ENCODE results near the gene ITLN2. TPM values are rescaled to one million over a fixed set of nuclear protein-coding genes. Genes with fewer than 3 reads are reported as not detected.

The ITLN2 gene
- polyA plus RNA-seq, 1 of the 3 experiments (the other 2 are of a cell fraction), result not detected

GRCh38 chr1:160911441-160911840, 43.2 kb downstream of the ITLN2 start:
- H3K27ac ChIP-seq (ENCODE audit: low read depth in 2 of 2, low read length in 1 of 2), result no peak overlapping the region
- ChIA-PET POLR2A (no interaction called here), CTCF (interaction anchor here (0.7 to 1.0 kb wide), 2 partner anchors 79 to 510 kb away, joined by 3 read pairs; no protein-coding TSS in a partner anchor)
- H3K79me2 ChIP-seq (ENCODE audit: insufficient read depth), result no peaks in the 10 kb centered on the region
- no peaks in the 10 kb centered on the region for H4K20me1 ChIP-seq (ENCODE audit: insufficient read depth)
- H3K4me3 ChIP-seq (ENCODE audit: low read depth in 2 of 2, low read length in 1 of 2), result no peak overlapping the region
- H3K4me2 ChIP-seq, result no peak overlapping the region
- no peaks in the 10 kb centered on the region for H3K4me1 ChIP-seq (ENCODE audit: control insufficient read depth in 1 of 2, insufficient read depth in 2 of 2, low read depth in 1 of 2, low read length in 1 of 2)
- no peaks in the 10 kb centered on the region for H3K9me2 ChIP-seq
- 15% methylated on average over 7 of the region's 7 CpGs for WGBS (ENCODE audit: low lambda C conversion rate)
- no peak overlapping the region for H2AFZ ChIP-seq (ENCODE audit: low read depth)
- H3K9ac ChIP-seq, result no peak overlapping the region
- peaks cover 29% of the 10 kb centered on the region; the same call in 1 of the 2 replicates for H3K27me3 ChIP-seq (ENCODE audit: insufficient read depth)
- no peaks in the 10 kb centered on the region for H3F3A ChIP-seq (replicated peaks; ENCODE audit: insufficient read depth)
- TF ChIP-seq FOSL2 (IDR thresholded peaks at IDR 0.05; ENCODE audit: borderline replicate concordance, low read depth), result no peak
- TF ChIP-seq RFX5 (IDR thresholded peaks at IDR 0.05; ENCODE audit: low read length), result no peak
- no peak for TF ChIP-seq TEAD4 (IDR thresholded peaks at IDR 0.05; ENCODE audit: borderline replicate concordance, insufficient read depth)
- no peak for TF ChIP-seq PBX3 (IDR thresholded peaks at IDR 0.05)
- TF ChIP-seq GABPA (IDR thresholded peaks at IDR 0.05; ENCODE audit: low read depth), result no peak
- TF ChIP-seq TCF12 (IDR thresholded peaks at IDR 0.05), result no peak
- no peak for TF ChIP-seq POLR2AphosphoS5 (IDR thresholded peaks at IDR 0.05; ENCODE audit: low read depth, low read length)
- TF ChIP-seq RCOR1 (IDR thresholded peaks at IDR 0.05; ENCODE audit: low read length), result no peak
- no peak for TF ChIP-seq TAF1 (IDR thresholded peaks at IDR 0.05; ENCODE audit: borderline replicate concordance, low read depth, low read length)
- no peak for TF ChIP-seq MAX (IDR thresholded peaks at IDR 0.05; ENCODE audit: low read depth)
- TF ChIP-seq ZBTB33 (IDR thresholded peaks at IDR 0.05; ENCODE audit: borderline replicate concordance, low read depth), result no peak
- no peak for TF ChIP-seq USF1 (IDR thresholded peaks at IDR 0.05; ENCODE audit: borderline replicate concordance, low read depth)
- no peak for TF ChIP-seq RAD21 (IDR thresholded peaks at IDR 0.05; ENCODE audit: low read length)
- TF ChIP-seq GATA2 (CRISPR knock-in tag; IDR thresholded peaks at IDR 0.05), result no peak
- no peak for TF ChIP-seq JUND (IDR thresholded peaks at IDR 0.05)
- H3K36me3 ChIP-seq (replicated peaks in 1 of 2; ENCODE audit: control insufficient read depth in 1 of 2, insufficient read depth in 2 of 2, low read length in 1 of 2), result no peaks in the 10 kb centered on the region
- no peak for DNase-seq
- H3K9me3 ChIP-seq, result no peaks in the 10 kb centered on the region
